Adrenal gland (tissue), 5 donors: ENCODE results near the gene EPS8L1.

Experiments used
- POLR2A ChIP-seq, 2 donors: fragments of 450-650 bp; IDR thresholded peaks; one replicate each; pipeline ENCODE4 v1.6.1; 2017; ENCODE audit warnings: antibody characterized with exemption in 2 of 2, mild to moderate bottlenecking in 2 of 2, moderate library complexity in 1 of 2
- TF ChIP-seq, protein P1 (sequence below), 6 experiments: fragments of 450-650 bp in 4 of 6; fragments of 200-600 bp in 2 of 6; sonication (generic) in 1 of 6; IDR thresholded peaks; 1 replicate in 5 of 6; 2 replicates in 1 of 6; pipeline versions ENCODE4 v1.5.1 to v1.8.0; 2016 to 2021; ENCODE audit warnings: antibody characterized with exemption in 6 of 6, mild to moderate bottlenecking in 2 of 6, moderate library complexity in 1 of 6
- donor health status: DM: no; HTN: no; CAD: no.

DNA sequence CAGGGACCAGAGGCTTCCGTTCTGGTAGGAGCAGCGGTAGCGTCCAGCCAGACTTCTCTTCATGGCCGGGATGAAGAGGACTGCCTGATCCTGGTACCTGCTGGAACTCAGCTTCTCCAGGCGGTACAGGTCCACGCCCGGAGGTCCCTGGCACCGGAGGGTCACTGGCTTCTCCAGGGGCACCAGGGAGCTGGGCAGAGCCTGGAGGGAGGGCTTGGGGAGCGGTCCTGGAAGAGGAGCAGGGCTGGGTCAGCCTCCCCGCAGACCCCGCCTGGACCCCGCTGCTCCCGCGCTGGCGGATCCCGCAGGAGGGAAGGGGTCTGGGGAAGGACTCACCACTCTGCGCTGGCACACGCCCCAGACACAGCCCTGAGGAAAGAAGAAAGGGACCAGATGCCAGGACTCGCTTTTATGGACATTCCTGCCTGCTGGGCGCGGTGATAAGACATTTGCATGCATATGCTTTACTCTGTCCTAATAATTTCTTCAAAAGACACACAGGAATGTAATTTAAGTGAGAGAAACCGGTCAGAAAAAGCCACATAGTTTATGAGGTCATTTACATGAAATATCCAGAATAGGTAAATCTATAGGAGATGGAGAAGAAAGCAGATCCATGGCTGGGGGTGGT, 43.4 kb upstream of the EPS8L1 start:
- TF ChIP-seq, protein P1, sequence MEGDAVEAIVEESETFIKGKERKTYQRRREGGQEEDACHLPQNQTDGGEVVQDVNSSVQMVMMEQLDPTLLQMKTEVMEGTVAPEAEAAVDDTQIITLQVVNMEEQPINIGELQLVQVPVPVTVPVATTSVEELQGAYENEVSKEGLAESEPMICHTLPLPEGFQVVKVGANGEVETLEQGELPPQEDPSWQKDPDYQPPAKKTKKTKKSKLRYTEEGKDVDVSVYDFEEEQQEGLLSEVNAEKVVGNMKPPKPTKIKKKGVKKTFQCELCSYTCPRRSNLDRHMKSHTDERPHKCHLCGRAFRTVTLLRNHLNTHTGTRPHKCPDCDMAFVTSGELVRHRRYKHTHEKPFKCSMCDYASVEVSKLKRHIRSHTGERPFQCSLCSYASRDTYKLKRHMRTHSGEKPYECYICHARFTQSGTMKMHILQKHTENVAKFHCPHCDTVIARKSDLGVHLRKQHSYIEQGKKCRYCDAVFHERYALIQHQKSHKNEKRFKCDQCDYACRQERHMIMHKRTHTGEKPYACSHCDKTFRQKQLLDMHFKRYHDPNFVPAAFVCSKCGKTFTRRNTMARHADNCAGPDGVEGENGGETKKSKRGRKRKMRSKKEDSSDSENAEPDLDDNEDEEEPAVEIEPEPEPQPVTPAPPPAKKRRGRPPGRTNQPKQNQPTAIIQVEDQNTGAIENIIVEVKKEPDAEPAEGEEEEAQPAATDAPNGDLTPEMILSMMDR (IDR thresholded peaks at IDR 0.05): no peak
- no peak for TF ChIP-seq POLR2A (IDR thresholded peaks at IDR 0.05)
